NCI-H2107 (cell line): ENCODE data around the gene COX8C.
"Not testable (repeated sequence)": the region's sequence is repeated elsewhere in the genome, so short reads cannot be mapped to it uniquely, and the experiment has no call there.

Source experiments
- DNase-seq: peaks from one replicate; lab custom pipeline; 2025; lab: John Stamatoyannopoulos, UW

COX8C gene

DNA sequence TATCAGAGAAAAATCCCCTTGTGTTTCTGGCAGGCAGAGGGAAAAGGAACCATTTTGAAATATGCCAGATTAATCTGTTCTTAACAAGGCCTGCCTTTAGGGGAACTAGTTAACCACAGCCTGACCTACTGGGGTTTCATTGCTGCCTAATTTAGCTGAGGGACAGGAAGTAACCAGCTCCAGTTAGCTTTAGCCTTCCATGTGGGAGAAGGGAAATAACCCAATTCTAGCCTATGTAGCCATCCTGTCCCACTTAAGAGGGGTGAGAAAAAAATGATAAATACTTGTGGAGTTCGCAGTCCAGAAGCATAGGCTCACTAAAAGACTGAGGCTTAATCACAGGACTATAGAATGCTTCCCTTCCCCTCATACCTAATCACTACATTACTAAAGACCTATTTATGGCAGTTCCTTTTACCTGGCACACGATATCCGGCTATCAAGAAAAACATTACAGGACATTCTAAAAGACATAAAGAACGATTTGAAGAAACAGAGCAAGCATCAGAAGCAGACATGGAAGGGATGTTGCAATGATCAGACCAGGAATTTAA is 22.8 kb downstream of the COX8C start:
- no peak for DNase-seq

DNA sequence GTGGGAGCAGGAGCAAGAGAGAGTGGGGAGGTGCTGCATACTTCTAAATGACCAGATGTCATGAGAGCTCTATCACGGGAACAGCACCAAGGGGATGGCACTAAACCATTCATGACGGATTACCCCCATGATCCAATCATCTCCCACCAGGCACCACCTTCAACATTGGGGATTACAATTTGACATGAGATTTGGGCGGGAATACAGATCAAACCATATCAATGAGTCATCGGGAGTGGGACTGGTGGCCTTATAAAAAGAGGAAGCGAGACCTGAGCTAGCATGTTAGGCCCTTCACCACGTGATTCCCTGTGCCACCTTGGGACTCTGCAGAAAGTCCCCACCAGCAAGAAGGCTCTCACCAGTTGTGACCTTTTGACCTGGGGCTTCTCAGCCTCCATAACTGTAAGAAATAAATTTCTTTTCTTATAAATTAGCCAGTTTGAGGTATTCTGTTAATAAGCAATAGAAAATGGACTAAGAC is 28.7 kb downstream of the COX8C start:
- DNase-seq = no peak

DNA sequence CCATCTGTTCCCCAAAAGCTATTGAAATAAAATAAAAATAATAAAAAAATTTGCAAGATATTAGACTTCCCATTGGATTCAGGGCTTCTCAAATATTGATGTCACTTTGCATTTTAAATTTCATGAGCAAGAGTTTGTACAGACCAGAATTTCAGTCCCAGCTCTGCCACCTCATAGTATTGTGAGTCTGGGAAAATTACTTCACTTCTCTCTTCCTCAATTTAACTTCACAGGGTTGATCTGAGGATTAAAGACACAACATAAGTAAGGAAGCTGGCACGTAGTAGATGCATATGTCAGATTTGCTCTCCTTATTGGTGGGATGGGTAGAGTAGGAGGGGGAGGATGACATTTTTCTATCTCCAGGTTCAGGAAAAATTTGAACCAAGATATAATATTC is 32.8 kb downstream of the COX8C start:
- DNase-seq = no peak

DNA sequence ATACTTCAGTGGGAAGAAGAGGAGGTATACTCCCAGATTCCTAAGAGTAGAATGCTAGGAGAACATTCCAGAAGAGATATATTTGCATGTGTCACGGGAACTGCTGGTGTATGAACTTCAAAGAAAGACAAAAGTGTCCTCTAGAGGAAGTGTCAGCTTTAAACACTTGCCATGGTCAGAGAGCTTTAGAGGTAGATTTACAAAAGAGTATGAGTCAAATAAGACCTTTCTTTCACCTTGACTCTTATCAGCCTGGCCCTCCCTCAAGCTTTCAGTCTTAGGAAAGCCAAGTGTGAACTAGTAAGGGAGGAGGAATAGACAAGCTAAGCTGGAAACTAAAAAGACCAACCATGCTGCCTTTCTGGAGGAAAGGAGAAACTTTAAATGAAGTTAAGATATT is 34.7 kb downstream of the COX8C start:
- no peak for DNase-seq

DNA sequence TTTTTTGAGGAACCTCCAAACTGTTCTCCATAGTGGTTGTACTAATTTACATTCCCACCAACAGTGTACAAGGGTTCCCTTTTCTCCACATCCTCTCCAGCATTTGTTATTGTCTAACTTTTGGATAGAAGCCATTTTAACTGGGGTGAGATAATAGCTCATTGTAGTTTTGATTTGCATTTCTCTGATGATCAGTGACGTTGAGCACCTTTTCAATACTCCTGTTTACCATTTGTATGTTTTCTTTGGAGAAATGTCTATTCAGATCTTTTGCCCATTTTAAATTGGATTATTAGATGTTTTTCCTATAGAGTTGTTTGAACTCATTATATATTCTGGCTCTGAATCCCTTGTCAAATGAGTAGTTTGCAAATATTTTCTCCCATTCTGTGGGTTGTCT is 37.3 kb downstream of the COX8C start:
- not testable (repeated sequence) for DNase-seq

DNA sequence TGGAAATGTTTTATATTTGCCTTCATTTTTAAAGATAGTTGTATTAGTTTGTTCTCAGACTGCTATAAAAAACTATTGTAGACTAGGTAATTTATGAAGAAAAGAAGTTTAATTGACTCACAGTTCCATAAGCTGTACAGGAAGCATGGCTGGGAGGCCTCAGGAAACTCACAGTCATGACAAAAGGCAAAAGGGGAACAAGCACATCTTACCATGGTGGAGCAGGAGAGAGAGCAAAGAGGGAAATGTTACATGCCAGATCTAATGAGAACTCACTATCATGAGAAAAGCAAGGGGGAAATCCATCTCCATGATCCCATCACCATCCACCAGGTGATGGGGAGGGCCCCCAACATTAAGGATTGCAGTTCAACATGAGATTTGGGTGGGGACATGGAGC is 48.2 kb downstream of the COX8C start:
- no peak for DNase-seq

DNA sequence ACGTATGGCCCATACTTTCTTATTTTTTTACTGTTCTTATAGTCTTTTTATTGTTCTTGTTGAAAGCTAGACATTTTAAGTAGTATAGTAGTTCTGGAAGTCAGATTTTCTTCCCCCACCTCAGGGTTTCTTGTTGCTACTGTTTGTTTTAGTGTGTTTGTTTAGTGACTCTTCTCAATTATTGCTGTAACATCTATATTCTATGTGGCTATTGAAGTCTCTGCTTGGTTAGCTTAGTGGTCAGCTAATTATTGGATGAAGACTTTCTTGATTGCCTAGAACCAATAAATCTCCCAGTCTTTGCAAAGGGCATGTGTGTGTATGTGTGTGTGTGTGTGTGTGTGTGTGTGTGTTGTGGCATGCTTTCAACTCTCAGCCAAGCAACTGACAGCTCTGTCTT is 49.5 kb downstream of the COX8C start:
- DNase-seq = no peak
